Stimulated activated naive B cell treated with anti-CD40 and anti-IgM and Interleukin-4, amounts not matched to agents 10 μg/mL and 1 μg/mL and 100 μg/mL, for 72 hours (primary cell): ENCODE measurements around the gene HOGA1.
"Not testable (repeated sequence)": the region's sequence is repeated elsewhere in the genome, so short reads cannot be mapped to it uniquely, and the experiment has no call there.

Experiments used
- ATAC-seq, 2 donors: fragments of 150-1000 bp; cut with Tn5 transposase; replicated peaks; 2 replicates each; pipeline ENCODE4 v1.10.0; 2021; ENCODE audit warnings: moderate library complexity in 1 of 2
- DNase-seq: peaks from one replicate; pipeline ENCODE4 v3.0.0; 2021
- H3K27ac Mint-ChIP-seq: one replicate; pipeline ENCODE4 v1.8.0; 2022; ENCODE audit warnings: mild to moderate bottlenecking, mixed read lengths
- H3K27me3 Mint-ChIP-seq, 2 donors: one replicate each; pipeline ENCODE4 v1.8.0; 2022; ENCODE audit warnings: mixed read lengths in 2 of 2
- H3K36me3 Mint-ChIP-seq, 2 donors: one replicate each; pipeline ENCODE4 v1.8.0; 2022; ENCODE audit warnings: mixed read lengths in 2 of 2, mild to moderate bottlenecking in 1 of 2
- H3K4me1 Mint-ChIP-seq, 2 donors: one replicate each; pipeline ENCODE4 v1.8.0; 2022; ENCODE audit warnings: mixed read lengths in 2 of 2, mild to moderate bottlenecking in 1 of 2
- H3K4me3 Mint-ChIP-seq, 2 donors: one replicate each; pipeline ENCODE4 v1.8.0; 2022; ENCODE audit warnings: mild to moderate bottlenecking in 2 of 2, mixed read lengths in 2 of 2, moderate library complexity in 1 of 2
- H3K9me3 Mint-ChIP-seq, 2 donors: one replicate each; pipeline ENCODE4 v1.8.0; 2022; ENCODE audit warnings: mixed read lengths in 2 of 2, mild to moderate bottlenecking in 1 of 2

Gene HOGA1

GRCh38 chr10:97649405-97649750 is 65.2 kb downstream of the HOGA1 start:
- DNase-seq, ATAC-seq, H3K27me3 Mint-ChIP-seq, H3K9me3 Mint-ChIP-seq: not testable (repeated sequence)
- peak overlapping the region; percentile 93 for H3K27ac Mint-ChIP-seq
- peak overlapping the region in 1 of 2 donors; percentile 65 for H3K4me3 Mint-ChIP-seq
- peaks cover 12 to 27% of the 10 kb centered on the region in 2 donors for H3K4me1 Mint-ChIP-seq
- peaks cover 25 to 34% of the 10 kb centered on the region in 2 donors for H3K36me3 Mint-ChIP-seq

GRCh38 chr10:97650726-97651125 is 66.5 kb downstream of the HOGA1 start:
- peaks cover 17 to 24% of the 10 kb centered on the region in 2 donors for H3K36me3 Mint-ChIP-seq
- no peaks in the 10 kb centered on the region for H3K9me3 Mint-ChIP-seq
- H3K27ac Mint-ChIP-seq = no peak overlapping the region
- DNase-seq (no peak), ATAC-seq (no peak)
- no peak overlapping the region for H3K4me3 Mint-ChIP-seq
- no peaks in the 10 kb centered on the region for H3K27me3 Mint-ChIP-seq
- H3K4me1 Mint-ChIP-seq = peaks cover 12 to 20% of the 10 kb centered on the region in 2 donors

- peaks cover 12 to 20% of the 10 kb centered on the region in 2 donors for H3K4me1 Mint-ChIP-seq
- no peak overlapping the region for H3K27ac Mint-ChIP-seq
Observed at GRCh38 chr10:97651773-97652172, 67.6 kb downstream of the HOGA1 start.

GRCh38 chr10:97656777-97657176 is 72.6 kb downstream of the HOGA1 start:
- ATAC-seq = no peak
- no peaks in the 10 kb centered on the region for H3K4me1 Mint-ChIP-seq
- H3K27me3 Mint-ChIP-seq = no peaks in the 10 kb centered on the region
- peaks cover 30 to 49% of the 10 kb centered on the region in 2 donors for H3K36me3 Mint-ChIP-seq
- H3K27ac Mint-ChIP-seq = no peak overlapping the region
- H3K4me3 Mint-ChIP-seq = no peak overlapping the region
- DNase-seq = no peak
- no peaks in the 10 kb centered on the region for H3K9me3 Mint-ChIP-seq

More at GRCh38 chr10:97651773-97652172, 67.6 kb downstream of the HOGA1 start:
- Mint-ChIP-seq H3K27me3 (no peaks in the 10 kb centered on the region), H3K9me3 (no peaks in the 10 kb centered on the region), H3K4me3 (no peak overlapping the region), H3K36me3 (peaks cover 21 to 32% of the 10 kb centered on the region in 2 donors)
- ATAC-seq = no peak
- no peak for DNase-seq

GRCh38 chr10:97659589-97659988 is 75.4 kb downstream of the HOGA1 start:
- Mint-ChIP-seq H3K9me3 (no peaks in the 10 kb centered on the region), H3K4me3 (no peak overlapping the region), H3K27ac (no peak overlapping the region), H3K27me3 (no peaks in the 10 kb centered on the region), H3K4me1 (no peaks in the 10 kb centered on the region), H3K36me3 (peaks cover 34 to 54% of the 10 kb centered on the region in 2 donors)
- ATAC-seq (no peak), DNase-seq (no peak)
